ENCODE measurements around the gene FOXN1. TPM values are rescaled to one million over a fixed set of nuclear protein-coding genes. Genes with fewer than 3 reads are reported as not detected.
"Not testable (repeated sequence)": the region's sequence is repeated elsewhere in the genome, so short reads cannot be mapped to it uniquely, and the experiment has no call there.

FOXN1 gene
- total and polyA plus RNA-seq, 2 donors from 2014 or later, result not detected

GRCh38 chr17:28460901-28461300 lies 45.2 kb upstream of the FOXN1 start:
- Histone ChIP-seq H3K9me3 (ENCODE audit: control insufficient read depth in 2 of 3, insufficient read depth in 1 of 3, low read length in 3 of 3) (no peaks in the 10 kb centered on the region), H3K27ac (ENCODE audit: low read depth in 2 of 2, low read length in 2 of 2) (no peak overlapping the region), H3K9ac (ENCODE audit: low read length in 3 of 3) (no peak overlapping the region), H3K27me3 (ENCODE audit: control insufficient read depth, insufficient read depth, low read length) (no peaks in the 10 kb centered on the region), H3K36me3 (ENCODE audit: control insufficient read depth in 2 of 3, insufficient read depth in 3 of 3, low read length in 3 of 3) (no peaks in the 10 kb centered on the region), H3K4me3 (ENCODE audit: low read length in 3 of 3) (no peak overlapping the region), H3K4me1 (ENCODE audit: control insufficient read depth in 2 of 3, insufficient read depth in 2 of 3, low read depth in 1 of 3, low read length in 3 of 3) (no peaks in the 10 kb centered on the region)
- no peak for TF ChIP-seq CTCF (IDR thresholded peaks at IDR 0.05; ENCODE audit: borderline replicate concordance, extremely low read depth, insufficient read depth)
- intact Hi-C loops (cut with DNase I), result no loop called here
- no peak for FAIRE-seq
- DNase-seq, result no peak

- intact Hi-C loops (cut with DNase I), result no loop called here
- FAIRE-seq (no peak), DNase-seq (no peak)
- Histone ChIP-seq H3K4me1 (ENCODE audit: control insufficient read depth in 2 of 3, insufficient read depth in 2 of 3, low read depth in 1 of 3, low read length in 3 of 3) (no peaks in the 10 kb centered on the region), H3K27ac (ENCODE audit: low read depth in 2 of 2, low read length in 2 of 2) (no peak overlapping the region), H3K4me3 (ENCODE audit: low read length in 3 of 3) (no peak overlapping the region), H3K36me3 (ENCODE audit: control insufficient read depth in 2 of 3, insufficient read depth in 3 of 3, low read length in 3 of 3) (no peaks in the 10 kb centered on the region), H3K9me3 (ENCODE audit: control insufficient read depth in 2 of 3, insufficient read depth in 1 of 3, low read length in 3 of 3) (no peaks in the 10 kb centered on the region), H3K9ac (ENCODE audit: low read length in 3 of 3) (no peak overlapping the region), H3K27me3 (ENCODE audit: control insufficient read depth, insufficient read depth, low read length) (no peaks in the 10 kb centered on the region)
- no peak for TF ChIP-seq CTCF (IDR thresholded peaks at IDR 0.05; ENCODE audit: borderline replicate concordance, extremely low read depth, insufficient read depth)
Measured at GRCh38 chr17:28466001-28466400, 40.1 kb upstream of the FOXN1 start.

GRCh38 chr17:28466521-28467048 lies 39.6 kb upstream of the FOXN1 start:
- DNase-seq (no peak), FAIRE-seq (no peak)
- H3K36me3 ChIP-seq (ENCODE audit: control insufficient read depth in 2 of 3, insufficient read depth in 3 of 3, low read length in 3 of 3), result no peaks in the 10 kb centered on the region
- H3K9me3 ChIP-seq (ENCODE audit: control insufficient read depth in 2 of 3, insufficient read depth in 1 of 3, low read length in 3 of 3), result no peaks in the 10 kb centered on the region
- no peak for TF ChIP-seq CTCF (IDR thresholded peaks at IDR 0.05; ENCODE audit: borderline replicate concordance, extremely low read depth, insufficient read depth)
- H3K27ac ChIP-seq (ENCODE audit: low read depth in 2 of 2, low read length in 2 of 2), result no peak overlapping the region
- H3K4me1 ChIP-seq (ENCODE audit: control insufficient read depth in 2 of 3, insufficient read depth in 2 of 3, low read depth in 1 of 3, low read length in 3 of 3), result no peaks in the 10 kb centered on the region
- no peak overlapping the region for H3K4me3 ChIP-seq (ENCODE audit: low read length in 3 of 3)
- H3K27me3 ChIP-seq (ENCODE audit: control insufficient read depth, insufficient read depth, low read length), result no peaks in the 10 kb centered on the region
- H3K9ac ChIP-seq (ENCODE audit: low read length in 3 of 3), result no peak overlapping the region
- intact Hi-C loops (cut with DNase I), result no loop called here

GRCh38 chr17:28467456-28468025 lies 38.6 kb upstream of the FOXN1 start:
- Histone ChIP-seq H3K4me3 (ENCODE audit: low read length in 3 of 3) (no peak overlapping the region), H3K9ac (ENCODE audit: low read length in 3 of 3) (no peak overlapping the region), H3K9me3 (ENCODE audit: control insufficient read depth in 2 of 3, insufficient read depth in 1 of 3, low read length in 3 of 3) (no peaks in the 10 kb centered on the region), H3K4me1 (ENCODE audit: control insufficient read depth in 2 of 3, insufficient read depth in 2 of 3, low read depth in 1 of 3, low read length in 3 of 3) (no peaks in the 10 kb centered on the region), H3K27me3 (ENCODE audit: control insufficient read depth, insufficient read depth, low read length) (no peaks in the 10 kb centered on the region), H3K27ac (ENCODE audit: low read depth in 2 of 2, low read length in 2 of 2) (no peak overlapping the region), H3K36me3 (ENCODE audit: control insufficient read depth in 2 of 3, insufficient read depth in 3 of 3, low read length in 3 of 3) (no peaks in the 10 kb centered on the region)
- FAIRE-seq, result no peak
- TF ChIP-seq CTCF (IDR thresholded peaks at IDR 0.05; ENCODE audit: borderline replicate concordance, extremely low read depth, insufficient read depth), result no peak
- intact Hi-C loops (cut with DNase I), result no loop called here
- no peak for DNase-seq

- H3K36me3 ChIP-seq (ENCODE audit: control insufficient read depth in 2 of 3, insufficient read depth in 3 of 3, low read length in 3 of 3); H3K9me3 ChIP-seq (ENCODE audit: control insufficient read depth in 2 of 3, insufficient read depth in 1 of 3, low read length in 3 of 3); H3K27me3 ChIP-seq (ENCODE audit: control insufficient read depth, insufficient read depth, low read length); DNase-seq; H3K9ac ChIP-seq (ENCODE audit: low read length in 3 of 3); intact Hi-C loops (cut with DNase I); H3K27ac ChIP-seq (ENCODE audit: low read depth in 2 of 2, low read length in 2 of 2); H3K4me3 ChIP-seq (ENCODE audit: low read length in 3 of 3); FAIRE-seq; H3K4me1 ChIP-seq (ENCODE audit: control insufficient read depth in 2 of 3, insufficient read depth in 2 of 3, low read depth in 1 of 3, low read length in 3 of 3): not testable (repeated sequence)
Measured at GRCh38 chr17:28468033-28468735, 38.0 kb upstream of the FOXN1 start.

Measured in kidney (tissue), 14 donors.